ENCODE results near the gene PRKCE. TPM values are rescaled to one million over a fixed set of nuclear protein-coding genes. Genes with fewer than 3 reads are reported as not detected.

PRKCE gene
- total and polyA plus RNA-seq, 2 donors (not counting 1 experiment from before 2014, with no cell fraction given) = 14.1 to 19.0 TPM

DNA sequence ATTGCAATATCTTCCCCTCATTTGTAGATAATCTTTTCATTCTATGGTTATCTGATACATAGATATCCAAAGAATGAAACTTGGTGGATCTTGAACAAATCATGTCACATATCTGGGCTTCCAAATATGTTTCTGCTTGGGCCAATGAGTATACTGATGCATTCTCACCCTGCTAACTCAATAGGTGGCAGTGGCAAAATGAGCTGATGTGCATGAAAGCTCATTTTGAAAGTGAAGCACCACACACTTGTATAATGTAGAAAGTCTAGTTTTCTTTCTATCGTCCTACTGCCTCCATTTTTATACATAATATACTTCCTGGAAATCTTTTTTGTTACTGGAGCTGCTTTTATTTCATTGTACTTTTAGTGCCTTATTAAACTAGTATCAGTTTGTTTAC, 208.2 kb downstream of the PRKCE start:
- DNase-seq (ENCODE audit: low read depth in 2 of 2) = no peak
- Histone ChIP-seq H3K27me3 (ENCODE audit: control insufficient read depth, insufficient read depth, low read length) (no peaks in the 10 kb centered on the region), H3K27ac (ENCODE audit: insufficient read depth, low read length) (no peak overlapping the region), H3K9ac (ENCODE audit: insufficient read depth, low read length) (no peak overlapping the region), H2AFZ (ENCODE audit: low read length) (no peak overlapping the region), H3K79me2 (ENCODE audit: control insufficient read depth, insufficient read depth, low read length) (no peaks in the 10 kb centered on the region), H4K20me1 (ENCODE audit: control insufficient read depth, extremely low read depth, insufficient read depth, low read length) (no peaks in the 10 kb centered on the region), H3K9me3 (ENCODE audit: control insufficient read depth, insufficient read depth, low read depth, low read length) (no peaks in the 10 kb centered on the region), H3K4me3 (replicated peaks in 1 of 4; ENCODE audit: control extremely low read depth in 1 of 4, insufficient read depth in 1 of 4, low read depth in 3 of 4, low read length in 4 of 4) (no peak overlapping the region), H3K36me3 (ENCODE audit: control insufficient read depth, insufficient read depth, low read length) (no peaks in the 10 kb centered on the region), H3K4me1 (ENCODE audit: control insufficient read depth, extremely low read depth, insufficient read depth, low read length) (peaks cover 8% of the 10 kb centered on the region), H3K4me2 (ENCODE audit: extremely low read depth, insufficient read depth, low read length) (no peak overlapping the region)
- no peak for TF ChIP-seq EZH2 (IDR thresholded peaks at IDR 0.05; ENCODE audit: low read length, missing control alignments)
- TF ChIP-seq, protein P1, sequence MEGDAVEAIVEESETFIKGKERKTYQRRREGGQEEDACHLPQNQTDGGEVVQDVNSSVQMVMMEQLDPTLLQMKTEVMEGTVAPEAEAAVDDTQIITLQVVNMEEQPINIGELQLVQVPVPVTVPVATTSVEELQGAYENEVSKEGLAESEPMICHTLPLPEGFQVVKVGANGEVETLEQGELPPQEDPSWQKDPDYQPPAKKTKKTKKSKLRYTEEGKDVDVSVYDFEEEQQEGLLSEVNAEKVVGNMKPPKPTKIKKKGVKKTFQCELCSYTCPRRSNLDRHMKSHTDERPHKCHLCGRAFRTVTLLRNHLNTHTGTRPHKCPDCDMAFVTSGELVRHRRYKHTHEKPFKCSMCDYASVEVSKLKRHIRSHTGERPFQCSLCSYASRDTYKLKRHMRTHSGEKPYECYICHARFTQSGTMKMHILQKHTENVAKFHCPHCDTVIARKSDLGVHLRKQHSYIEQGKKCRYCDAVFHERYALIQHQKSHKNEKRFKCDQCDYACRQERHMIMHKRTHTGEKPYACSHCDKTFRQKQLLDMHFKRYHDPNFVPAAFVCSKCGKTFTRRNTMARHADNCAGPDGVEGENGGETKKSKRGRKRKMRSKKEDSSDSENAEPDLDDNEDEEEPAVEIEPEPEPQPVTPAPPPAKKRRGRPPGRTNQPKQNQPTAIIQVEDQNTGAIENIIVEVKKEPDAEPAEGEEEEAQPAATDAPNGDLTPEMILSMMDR (conservative IDR thresholded peaks at IDR 0.05 in 1 of 2, IDR thresholded peaks at IDR 0.05 in 1 of 2; ENCODE audit: low read depth in 1 of 2, low read length in 2 of 2) = no peak

DNA sequence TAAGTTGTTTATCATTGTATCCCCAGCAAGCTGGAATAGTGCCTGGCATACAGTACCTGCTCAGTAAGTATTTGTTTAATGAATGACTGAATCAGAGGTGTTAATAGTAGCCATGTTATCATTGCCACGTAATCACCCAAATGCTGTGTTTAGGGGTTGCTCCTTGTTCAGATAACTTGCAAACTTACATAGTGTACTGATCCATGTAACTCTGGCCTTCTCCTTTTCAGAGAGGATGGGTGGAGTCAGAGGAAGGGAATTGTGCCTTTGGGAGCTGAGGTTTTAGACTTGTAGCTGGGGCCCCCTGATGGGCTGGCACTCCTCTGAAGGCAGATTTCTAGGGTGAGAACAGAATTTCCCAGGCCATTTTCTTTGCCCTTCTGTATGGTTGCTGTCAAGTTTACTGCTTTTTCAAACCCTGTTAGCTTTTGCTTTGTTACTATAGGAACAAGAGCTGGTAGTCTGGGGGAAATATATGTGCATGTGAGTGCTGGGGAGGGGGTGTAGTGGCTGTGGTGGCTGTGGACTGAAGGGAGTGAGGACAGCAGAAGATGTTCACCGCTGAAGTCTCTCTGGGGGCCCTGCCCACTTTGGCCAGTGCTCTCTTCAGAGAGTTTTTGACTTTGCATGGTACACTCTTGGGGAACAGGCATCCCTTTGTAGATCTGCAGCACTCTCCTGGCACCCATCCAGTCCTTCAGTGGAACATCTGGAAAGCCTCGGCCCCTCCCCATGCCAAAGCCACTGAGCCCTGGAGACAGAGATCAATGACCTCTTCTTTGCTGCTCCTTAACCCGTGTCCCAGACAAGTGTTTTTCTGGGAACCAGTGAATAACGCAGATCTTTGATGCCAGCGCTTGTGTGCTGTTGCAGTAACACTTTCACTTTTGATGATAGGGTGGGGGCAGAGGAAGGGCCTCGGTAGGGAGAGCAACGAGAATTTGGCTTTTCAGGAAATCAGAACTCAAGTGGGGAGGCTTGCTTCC, 209.0 kb downstream of the PRKCE start:
- no peaks in the 10 kb centered on the region for H3K79me2 ChIP-seq (ENCODE audit: control insufficient read depth, insufficient read depth, low read length)
- DNase-seq (ENCODE audit: low read depth in 2 of 2) = peak; percentile 52 to 86
- H2AFZ ChIP-seq (ENCODE audit: low read length) = no peak overlapping the region
- no peaks in the 10 kb centered on the region for H3K27me3 ChIP-seq (ENCODE audit: control insufficient read depth, insufficient read depth, low read length)
- no peaks in the 10 kb centered on the region for H3K9me3 ChIP-seq (ENCODE audit: control insufficient read depth, insufficient read depth, low read depth, low read length)
- H3K4me1 ChIP-seq (ENCODE audit: control insufficient read depth, extremely low read depth, insufficient read depth, low read length) = peaks cover 8% of the 10 kb centered on the region
- no peaks in the 10 kb centered on the region for H3K36me3 ChIP-seq (ENCODE audit: control insufficient read depth, insufficient read depth, low read length)
- H4K20me1 ChIP-seq (ENCODE audit: control insufficient read depth, extremely low read depth, insufficient read depth, low read length) = no peaks in the 10 kb centered on the region
- H3K4me2 ChIP-seq (ENCODE audit: extremely low read depth, insufficient read depth, low read length) = peak overlapping the region; percentile 87
- H3K27ac ChIP-seq (ENCODE audit: insufficient read depth, low read length) = no peak overlapping the region
- TF ChIP-seq EZH2 (IDR thresholded peaks at IDR 0.05; ENCODE audit: low read length, missing control alignments) = no peak
- TF ChIP-seq, protein P1 (conservative IDR thresholded peaks at IDR 0.05 in 1 of 2, IDR thresholded peaks at IDR 0.05 in 1 of 2; ENCODE audit: low read depth in 1 of 2, low read length in 2 of 2) = peak in 1 of 2 donors; percentile 29
- peak overlapping the region; percentile 15 to 40 (median 34) for H3K4me3 ChIP-seq (replicated peaks in 1 of 4; ENCODE audit: control extremely low read depth in 1 of 4, insufficient read depth in 1 of 4, low read depth in 3 of 4, low read length in 4 of 4)
- no peak overlapping the region for H3K9ac ChIP-seq (ENCODE audit: insufficient read depth, low read length)

DNA sequence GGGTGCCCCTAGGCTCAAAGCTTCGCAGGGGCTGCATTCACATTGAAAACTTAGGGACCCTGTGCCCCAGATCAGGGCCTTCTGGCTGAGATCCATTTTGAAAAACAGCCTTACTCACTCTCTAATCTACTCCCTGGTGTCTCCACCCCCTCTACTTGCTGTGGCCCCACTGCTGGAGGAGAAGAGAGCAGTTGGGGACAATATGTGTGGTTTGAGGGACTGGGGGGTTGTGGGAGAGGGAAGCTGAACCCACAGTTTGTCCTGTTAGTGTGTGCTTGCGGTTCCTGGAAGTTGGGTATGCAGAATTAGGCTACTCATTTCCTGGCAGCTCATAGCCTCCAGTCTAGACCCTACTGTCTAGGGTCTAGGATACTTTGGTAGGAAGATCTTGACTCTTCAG, 211.4 kb downstream of the PRKCE start:
- H3K27me3 ChIP-seq (ENCODE audit: control insufficient read depth, insufficient read depth, low read length) = no peaks in the 10 kb centered on the region
- no peak overlapping the region for H3K4me2 ChIP-seq (ENCODE audit: extremely low read depth, insufficient read depth, low read length)
- no peaks in the 10 kb centered on the region for H3K79me2 ChIP-seq (ENCODE audit: control insufficient read depth, insufficient read depth, low read length)
- no peak overlapping the region for H3K4me3 ChIP-seq (replicated peaks in 1 of 4; ENCODE audit: control extremely low read depth in 1 of 4, insufficient read depth in 1 of 4, low read depth in 3 of 4, low read length in 4 of 4)
- DNase-seq (ENCODE audit: low read depth in 2 of 2) = no peak
- H2AFZ ChIP-seq (ENCODE audit: low read length) = no peak overlapping the region
- H3K36me3 ChIP-seq (ENCODE audit: control insufficient read depth, insufficient read depth, low read length) = no peaks in the 10 kb centered on the region
- no peaks in the 10 kb centered on the region for H4K20me1 ChIP-seq (ENCODE audit: control insufficient read depth, extremely low read depth, insufficient read depth, low read length)
- no peaks in the 10 kb centered on the region for H3K9me3 ChIP-seq (ENCODE audit: control insufficient read depth, insufficient read depth, low read depth, low read length)
- H3K4me1 ChIP-seq (ENCODE audit: control insufficient read depth, extremely low read depth, insufficient read depth, low read length) = peaks cover 8% of the 10 kb centered on the region
- no peak for TF ChIP-seq EZH2 (IDR thresholded peaks at IDR 0.05; ENCODE audit: low read length, missing control alignments)
- TF ChIP-seq, protein P1 (conservative IDR thresholded peaks at IDR 0.05 in 1 of 2, IDR thresholded peaks at IDR 0.05 in 1 of 2; ENCODE audit: low read depth in 1 of 2, low read length in 2 of 2) = no peak
- H3K9ac ChIP-seq (ENCODE audit: insufficient read depth, low read length) = no peak overlapping the region
- no peak overlapping the region for H3K27ac ChIP-seq (ENCODE audit: insufficient read depth, low read length)

Measured in fibroblast of lung (primary cell).